ENCODE results near the gene ISOC2.
A peak's percentile ranks its signal among the peaks of the same experiment; 100 is the strongest.
"Not testable (repeated sequence)": the region's sequence is repeated elsewhere in the genome, so short reads cannot be mapped to it uniquely, and the experiment has no call there.

The ISOC2 gene, protein sequence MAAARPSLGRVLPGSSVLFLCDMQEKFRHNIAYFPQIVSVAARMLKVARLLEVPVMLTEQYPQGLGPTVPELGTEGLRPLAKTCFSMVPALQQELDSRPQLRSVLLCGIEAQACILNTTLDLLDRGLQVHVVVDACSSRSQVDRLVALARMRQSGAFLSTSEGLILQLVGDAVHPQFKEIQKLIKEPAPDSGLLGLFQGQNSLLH

DNA sequence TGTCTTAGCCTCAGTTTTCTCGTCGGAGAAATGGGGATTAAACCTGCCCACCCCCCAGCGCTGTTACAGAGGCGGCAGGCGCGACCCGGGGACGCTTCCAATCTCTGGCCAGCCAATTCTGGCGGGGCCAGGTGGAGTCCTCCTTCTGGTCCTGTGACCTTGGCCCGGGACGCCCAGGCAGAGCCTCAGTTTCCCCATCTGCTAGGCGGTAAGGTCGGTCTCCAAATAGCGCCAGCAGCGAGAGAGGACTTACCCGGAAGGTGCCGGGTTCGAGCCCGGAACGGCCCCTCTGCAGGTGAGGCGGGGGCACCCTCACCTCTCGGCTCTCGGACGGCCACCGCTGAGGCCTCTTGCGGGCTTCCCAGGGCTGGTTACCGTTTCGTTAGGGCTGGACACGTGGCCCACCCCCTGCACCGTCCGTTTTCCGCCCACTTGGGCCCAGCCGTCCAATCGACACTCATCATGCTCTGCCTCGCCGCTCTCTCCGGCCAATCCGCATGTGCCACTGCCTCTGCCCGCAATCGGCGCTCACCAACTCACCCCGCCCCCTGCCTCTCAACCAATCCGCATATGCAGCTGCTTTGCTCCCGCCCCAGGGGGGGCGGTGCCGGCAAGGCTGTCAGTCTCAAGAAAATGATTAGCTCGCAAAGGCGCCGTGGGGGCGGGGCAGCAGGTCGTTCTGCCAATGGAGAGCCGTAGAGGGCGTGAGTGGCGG is at the start of gene ISOC2:
TSS of gene ISOC2 (minus strand) at position 384 of the 715 bp plus-strand sequence. CDS start 5,156 bp downstream, outside the sequence.
- peak; percentile 100 for DNase-seq (ENCODE audit: extremely low read depth in 1 of 2, low read depth in 1 of 2)

DNA sequence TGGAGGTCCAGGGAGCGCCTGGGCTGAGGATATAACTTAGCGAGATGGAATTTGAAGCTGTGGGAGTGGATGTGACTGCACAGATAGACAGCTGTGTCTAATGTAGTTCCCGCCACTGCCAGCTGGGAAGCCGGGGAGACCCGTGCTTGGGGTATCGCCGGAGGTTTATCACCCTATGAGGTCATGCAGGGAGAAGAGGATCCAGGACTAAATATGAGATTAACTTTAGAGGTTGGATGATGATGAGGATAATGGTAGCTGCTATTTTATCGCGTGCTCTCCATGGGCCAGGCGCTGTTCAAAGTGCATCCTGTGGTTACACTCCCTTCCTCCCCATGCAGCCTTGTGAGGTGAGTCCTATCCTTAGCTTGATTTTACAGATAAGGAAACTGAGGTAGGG is 46.7 kb upstream of the ISOC2 start:
- DNase-seq (ENCODE audit: extremely low read depth in 1 of 2, low read depth in 1 of 2), result no peak

DNA sequence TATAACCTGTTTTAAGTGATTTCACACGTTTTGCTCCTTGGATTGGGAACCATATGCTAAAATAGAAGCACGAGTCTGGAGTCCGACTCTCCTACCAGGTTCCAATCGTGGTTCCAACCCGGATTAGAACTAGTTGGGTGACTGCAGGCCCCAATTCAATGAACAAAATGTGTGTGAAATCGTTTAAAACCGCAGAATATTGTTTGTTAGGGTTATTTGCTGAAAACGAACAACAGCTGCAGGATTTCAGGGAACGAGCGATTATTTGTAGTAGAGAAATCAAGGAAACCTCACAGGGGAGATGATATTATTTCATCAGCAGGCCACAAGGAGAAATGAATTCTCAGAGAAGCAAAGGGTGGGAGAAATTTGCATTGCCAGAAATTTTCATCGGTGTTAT is 43.5 kb upstream of the ISOC2 start:
- no peak for DNase-seq (ENCODE audit: extremely low read depth in 1 of 2, low read depth in 1 of 2)

DNA sequence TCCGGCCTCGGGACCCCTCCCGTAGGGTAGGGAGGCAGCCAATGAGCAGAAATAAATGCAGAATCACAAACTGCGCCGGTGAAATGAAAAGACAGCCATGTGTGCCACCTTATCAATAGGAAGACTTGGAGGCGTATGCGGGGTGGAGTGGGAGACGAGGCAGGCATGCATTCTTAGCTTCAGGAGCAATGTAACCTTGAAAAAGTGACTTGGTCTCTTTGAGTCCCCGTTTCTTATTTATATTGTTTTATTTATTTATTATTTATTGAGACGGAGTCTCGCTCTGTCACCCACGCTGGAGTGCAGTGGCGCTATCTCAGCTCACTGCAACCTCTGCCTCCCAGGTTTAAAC is 42.8 kb upstream of the ISOC2 start:
- DNase-seq (ENCODE audit: extremely low read depth in 1 of 2, low read depth in 1 of 2), result no peak

DNA sequence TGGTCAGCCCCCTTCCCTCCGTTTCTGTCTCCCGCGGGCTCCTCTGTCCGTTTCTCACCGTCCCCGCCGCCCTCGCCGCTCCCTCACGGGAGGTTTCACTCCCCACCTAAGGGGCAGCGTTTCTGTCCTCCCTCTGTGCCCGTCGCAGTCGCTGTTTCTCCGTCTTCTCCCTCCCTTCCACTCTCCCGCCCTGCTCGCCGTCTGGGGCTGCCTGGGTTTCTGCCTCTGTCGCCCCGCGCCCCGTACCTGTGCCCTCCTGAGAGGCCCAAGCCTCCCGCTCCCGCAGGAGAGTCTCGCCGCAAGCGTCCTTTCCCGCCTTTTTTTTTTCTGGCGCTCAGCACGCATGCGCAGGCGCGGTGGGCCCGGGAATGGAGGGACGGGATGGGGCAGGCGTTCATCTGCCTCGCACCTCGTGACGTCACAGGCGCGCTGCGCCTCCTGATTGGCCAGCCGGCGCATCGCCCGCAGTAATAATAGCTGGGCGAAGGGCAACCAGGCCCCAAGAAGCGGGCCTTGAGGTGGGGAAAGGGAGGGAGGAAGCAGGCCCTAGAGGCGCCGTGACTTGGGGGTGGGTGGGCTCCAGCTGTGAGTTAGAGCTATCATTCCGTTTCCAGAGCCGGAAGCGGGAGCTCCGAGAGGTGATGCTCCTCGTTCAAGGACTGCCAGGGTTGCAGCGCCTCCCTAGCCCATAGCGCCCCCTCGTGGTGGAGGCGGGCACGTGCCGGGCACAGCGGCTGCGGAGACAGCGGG is 42.2 kb upstream of the ISOC2 start:
- peak; percentile 82 to 91 for DNase-seq (ENCODE audit: extremely low read depth in 1 of 2, low read depth in 1 of 2)

DNA sequence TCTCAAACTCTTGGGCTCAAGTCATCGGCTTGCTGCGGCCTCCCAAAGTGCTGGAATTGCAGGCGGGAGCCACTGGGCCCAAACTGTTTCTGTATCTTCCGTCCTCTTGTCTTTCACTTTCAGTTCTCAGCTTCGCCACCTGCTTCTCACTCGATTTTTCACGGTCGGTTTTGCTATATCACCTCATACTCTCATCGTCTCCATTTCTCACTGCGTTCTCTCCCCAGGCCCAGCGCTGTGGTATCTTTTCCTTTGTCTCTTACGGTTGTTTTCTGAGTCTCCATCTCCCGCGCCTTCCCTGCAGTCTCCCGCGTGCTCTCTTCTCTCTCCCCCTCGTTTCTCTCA is 41.7 kb upstream of the ISOC2 start:
- no peak for DNase-seq (ENCODE audit: extremely low read depth in 1 of 2, low read depth in 1 of 2)

DNA sequence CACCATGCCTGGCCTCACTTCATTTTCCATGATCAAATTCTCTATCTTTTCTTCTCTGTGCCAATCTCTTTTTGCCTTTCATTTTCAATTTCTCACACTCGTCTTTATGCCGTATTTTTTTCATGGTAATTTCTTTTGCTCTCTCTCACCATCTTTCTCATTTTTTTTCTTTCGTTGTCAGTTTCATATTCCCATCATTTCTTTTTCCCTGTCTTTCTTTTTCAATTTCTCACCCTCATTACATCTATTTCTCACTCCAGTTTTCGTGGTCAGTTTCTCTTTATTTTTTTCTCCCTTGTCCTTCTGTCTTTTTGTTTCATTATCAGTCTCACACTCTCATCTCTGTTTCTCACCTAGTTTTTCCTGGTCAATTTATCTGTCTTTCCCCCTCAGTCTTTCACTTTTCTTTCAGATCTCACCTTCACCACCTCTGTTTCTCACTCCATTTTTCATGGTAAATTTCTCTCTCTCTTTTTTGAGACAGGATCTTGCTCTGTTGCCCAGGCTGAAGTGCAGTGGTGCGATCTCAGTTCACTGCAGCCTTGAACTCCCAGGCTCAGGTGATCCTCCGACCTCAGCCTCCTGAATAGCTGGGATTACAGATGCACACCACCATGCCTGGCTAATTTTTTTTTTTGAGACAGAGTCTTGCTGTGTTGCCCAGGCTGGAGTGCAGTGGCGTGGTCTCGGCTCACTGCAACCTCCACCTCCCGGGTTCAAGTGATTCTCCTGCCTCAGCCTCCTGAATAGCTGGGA is 40.9 kb upstream of the ISOC2 start:
- DNase-seq (ENCODE audit: extremely low read depth in 1 of 2, low read depth in 1 of 2), result no peak

DNA sequence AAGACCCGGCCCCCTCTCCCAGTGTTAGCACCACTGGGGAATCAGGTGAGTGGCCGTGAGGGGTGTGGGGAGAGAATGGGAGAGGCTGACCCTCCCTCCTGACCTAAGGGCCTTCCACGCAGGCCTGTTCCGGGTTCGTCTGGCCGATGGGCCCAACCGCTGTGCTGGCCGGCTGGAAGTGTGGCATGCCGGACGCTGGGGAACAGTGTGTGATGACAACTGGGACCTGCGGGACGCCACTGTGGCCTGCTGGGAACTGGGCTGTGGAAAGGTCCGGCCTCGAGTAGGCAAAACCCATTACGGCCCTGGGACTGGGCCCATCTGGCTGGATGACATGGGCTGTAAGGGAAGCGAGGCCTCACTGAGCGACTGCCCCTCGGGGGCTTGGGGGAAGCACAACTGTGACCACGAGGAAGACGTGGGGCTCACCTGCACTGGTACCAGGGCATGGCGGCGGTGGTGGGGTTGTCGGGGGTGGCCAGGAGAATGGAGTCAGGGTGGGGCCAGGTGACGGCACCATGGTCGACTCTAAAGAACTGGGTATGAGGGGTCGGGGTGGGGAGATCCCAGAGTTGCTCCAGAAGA is 39.0 kb upstream of the ISOC2 start:
- DNase-seq (ENCODE audit: extremely low read depth in 1 of 2, low read depth in 1 of 2), result no peak

DNA sequence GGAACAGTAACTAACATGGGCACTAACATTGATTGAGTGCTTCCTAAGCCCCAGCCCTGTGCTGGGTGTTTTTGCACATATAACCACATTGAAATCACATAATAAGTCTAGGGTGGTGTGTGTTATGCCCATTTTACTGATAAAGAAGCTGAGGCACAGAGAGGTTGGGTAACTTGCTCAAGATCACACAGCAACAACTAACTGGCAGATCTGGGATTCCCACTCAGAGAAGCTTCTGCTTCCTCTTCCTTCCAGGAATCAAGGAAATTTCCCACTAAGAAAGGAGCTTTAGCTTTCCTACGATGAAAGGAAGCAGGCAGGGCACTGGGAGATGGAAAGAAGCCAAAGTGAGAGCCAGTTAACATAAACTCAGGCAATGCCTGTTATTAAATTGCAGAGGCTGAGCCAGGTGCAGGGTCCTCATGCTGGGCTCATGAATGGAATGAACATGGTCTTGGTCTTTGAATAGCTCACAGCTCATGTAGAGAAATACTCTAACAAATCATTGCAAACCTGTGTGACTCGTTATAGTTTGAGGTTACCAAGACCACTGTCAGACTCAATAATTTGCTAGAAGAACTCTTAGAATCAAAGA is 36.9 kb upstream of the ISOC2 start:
- DNase-seq (ENCODE audit: extremely low read depth in 1 of 2, low read depth in 1 of 2), result no peak

DNA sequence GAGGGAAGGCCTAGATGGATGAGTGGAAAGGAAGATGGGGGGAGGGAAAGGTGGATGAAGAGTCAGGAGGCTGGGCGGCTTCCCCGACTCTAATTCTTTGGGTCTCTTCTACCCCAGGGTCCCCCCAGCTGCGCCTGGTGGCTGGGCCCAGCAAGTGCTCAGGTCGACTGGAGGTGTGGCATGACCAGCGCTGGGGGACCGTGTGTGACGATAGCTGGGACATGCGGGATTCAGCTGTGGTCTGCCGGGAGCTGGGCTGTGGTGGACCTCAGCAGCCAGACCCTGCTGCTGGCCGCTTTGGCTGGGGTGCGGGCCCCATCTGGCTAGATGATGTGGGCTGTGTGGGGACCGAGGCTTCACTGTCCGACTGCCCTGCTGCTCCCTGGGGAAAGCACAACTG is 36.3 kb upstream of the ISOC2 start:
- DNase-seq (ENCODE audit: extremely low read depth in 1 of 2, low read depth in 1 of 2), result no peak

DNA sequence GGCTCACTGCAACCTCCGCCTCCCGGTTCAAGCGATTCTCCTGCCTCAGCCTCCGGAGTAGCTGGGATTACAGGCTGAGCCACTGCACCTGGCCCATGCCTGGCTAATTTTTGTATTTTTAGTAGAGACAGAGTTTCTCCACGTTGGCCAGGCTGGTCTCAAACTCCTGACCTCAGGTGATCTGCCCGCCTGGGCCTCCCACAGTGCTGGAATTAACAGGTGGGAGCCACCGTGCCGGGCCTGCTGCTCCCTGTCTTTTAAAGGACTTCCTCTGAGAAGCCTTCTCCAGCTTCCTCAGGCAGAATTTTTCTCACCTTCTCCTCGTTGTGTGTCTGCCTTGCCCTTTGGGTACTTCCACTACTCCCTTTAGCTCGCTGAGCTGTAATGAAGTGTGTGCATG is 35.4 kb upstream of the ISOC2 start:
- not testable (repeated sequence) for DNase-seq (ENCODE audit: extremely low read depth in 1 of 2, low read depth in 1 of 2)

DNA sequence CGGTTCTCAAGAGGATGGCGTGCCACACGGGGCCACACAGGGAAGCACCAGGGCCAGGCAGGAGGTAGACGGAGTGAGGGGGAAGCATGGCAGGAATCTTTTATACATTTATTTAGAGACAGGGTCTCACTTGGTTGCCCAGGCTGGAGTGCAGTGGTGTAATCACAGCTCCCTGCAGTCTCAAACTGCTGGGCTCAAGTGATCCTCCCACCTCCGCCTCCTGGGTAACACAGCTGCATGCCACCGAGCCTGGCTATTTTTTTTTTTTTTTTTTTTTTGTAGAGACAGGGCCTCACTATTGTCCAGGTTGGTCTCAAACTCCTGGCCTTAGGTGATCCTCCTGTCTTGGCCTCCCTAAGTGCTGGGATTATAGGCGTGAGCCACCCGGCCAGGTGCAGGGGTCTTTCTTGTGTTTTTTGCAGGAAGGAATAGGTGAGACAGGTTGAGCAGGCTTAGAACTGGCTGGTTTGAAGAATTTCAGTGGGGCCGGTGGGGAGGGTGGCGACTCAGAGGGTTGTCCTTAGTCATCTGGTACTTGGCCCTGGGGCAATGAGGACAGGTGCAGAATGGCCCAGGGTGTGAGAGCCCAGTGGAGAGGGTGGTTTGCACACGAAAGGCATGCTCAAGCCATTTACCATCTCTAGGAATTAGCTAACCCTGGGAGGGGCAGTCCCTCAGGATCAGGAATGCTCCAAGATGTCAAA is 34.4 kb upstream of the ISOC2 start:
- DNase-seq (ENCODE audit: extremely low read depth in 1 of 2, low read depth in 1 of 2), result no peak

DNA sequence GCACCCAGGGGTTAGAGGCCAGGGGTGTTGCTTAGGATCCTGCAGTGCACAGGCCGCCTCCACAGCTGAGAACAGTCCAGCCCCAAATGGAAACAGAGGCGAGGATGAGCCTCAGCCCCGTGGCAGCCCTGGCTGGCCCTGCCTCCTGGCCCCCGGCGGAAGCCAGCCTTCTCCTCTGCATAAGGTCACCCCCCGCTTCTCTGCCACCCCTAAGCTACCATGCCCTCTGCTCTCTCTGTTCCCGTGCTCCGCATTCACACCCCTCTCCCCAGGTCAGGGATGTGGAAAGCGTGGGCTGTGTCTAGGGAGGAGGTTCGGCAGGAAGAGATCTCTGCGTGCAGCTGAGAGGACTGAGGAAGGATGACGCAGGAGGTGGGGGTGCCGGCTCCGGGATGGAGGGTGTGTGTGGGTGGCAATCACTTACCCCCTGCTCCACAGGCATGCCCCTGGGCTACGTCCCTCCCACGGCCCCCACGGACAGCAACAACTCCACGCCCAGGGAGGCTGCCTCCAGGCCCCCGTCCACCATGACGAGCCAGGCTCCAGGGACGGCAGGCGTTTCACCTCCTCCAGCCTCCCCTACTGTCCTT is 32.8 kb upstream of the ISOC2 start:
- no peak for DNase-seq (ENCODE audit: extremely low read depth in 1 of 2, low read depth in 1 of 2)

DNA sequence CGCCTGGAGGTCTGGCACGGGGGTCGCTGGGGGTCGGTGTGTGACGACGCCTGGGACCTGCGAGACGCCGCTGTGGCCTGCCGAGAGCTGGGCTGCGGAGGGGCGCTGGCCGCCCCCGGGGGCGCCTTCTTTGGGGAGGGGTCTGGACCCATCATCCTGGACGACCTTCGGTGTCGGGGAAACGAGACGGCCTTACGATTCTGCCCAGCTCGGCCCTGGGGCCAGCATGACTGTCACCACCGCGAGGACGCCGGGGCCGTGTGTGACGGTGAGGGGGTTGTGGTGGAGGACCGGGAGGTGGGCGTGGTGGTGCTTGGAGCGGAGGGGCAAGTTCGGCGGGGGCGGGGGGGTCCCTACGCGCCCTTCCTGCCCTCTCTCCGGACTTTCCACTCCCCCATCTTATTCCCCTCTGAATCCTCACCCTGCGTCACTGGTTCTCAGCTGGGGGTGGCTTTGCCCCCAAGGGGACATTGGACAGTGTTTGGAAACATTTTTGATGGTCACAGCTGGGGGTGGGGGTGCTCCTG is 32.3 kb upstream of the ISOC2 start:
- no peak for DNase-seq (ENCODE audit: extremely low read depth in 1 of 2, low read depth in 1 of 2)

DNA sequence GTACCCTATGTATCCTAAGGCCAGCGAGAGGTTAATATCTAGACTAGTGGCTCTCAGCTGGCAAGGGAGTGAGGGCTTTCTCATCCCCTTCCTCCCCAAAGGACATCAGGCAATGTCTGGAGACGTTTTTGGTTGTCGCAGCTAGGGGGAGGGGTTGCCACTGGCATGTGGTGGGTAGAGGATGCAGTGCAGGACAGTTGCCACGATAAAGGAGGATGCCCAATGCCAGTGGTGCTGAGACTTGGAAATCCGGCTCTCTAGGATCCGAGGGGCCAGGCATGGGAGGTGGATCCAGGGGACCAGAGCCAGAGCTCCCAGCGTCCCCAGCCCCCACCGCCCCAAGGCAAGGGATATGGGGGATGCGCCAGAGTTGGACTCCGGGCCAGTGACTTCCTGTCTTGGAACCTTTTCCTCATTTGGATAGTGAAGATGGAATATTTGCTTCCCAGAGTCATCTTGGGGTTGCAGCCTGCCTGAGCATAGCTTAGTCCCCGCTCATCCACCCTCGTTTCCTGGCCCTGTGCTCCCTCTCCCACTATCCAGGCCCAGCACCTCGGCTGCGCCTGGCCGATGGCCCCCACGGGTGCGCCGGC is 31.7 kb upstream of the ISOC2 start:
- no peak for DNase-seq (ENCODE audit: extremely low read depth in 1 of 2, low read depth in 1 of 2)

DNA sequence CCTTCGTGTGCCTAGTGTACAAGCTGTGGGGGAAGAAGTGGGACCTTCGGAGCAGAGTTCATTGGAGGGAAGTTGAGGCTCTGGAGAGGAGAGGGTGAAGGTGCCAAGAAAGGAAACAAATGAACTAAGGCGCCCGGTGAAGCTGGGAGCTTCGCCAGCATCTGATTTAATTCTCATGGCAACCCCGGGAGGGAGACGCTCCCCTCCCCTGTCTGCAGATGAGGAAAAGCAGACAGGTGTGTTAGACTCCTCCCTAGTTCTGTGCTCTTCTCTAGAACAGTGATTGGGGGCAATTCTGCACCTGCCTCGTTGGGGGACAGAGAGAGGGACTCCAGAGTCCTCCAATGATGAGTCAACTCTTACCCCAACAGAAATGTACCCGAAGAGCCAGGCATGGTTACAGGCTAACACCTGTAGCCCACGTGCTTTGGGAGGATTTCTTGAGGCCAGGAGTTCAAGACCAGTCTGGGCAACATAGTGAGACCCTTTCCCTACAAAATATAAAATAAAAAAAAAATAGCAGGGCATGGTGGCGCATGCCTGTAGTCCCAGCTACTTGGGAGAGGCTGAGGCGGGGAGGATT is 31.0 kb upstream of the ISOC2 start:
- DNase-seq (ENCODE audit: extremely low read depth in 1 of 2, low read depth in 1 of 2), result no peak

DNA sequence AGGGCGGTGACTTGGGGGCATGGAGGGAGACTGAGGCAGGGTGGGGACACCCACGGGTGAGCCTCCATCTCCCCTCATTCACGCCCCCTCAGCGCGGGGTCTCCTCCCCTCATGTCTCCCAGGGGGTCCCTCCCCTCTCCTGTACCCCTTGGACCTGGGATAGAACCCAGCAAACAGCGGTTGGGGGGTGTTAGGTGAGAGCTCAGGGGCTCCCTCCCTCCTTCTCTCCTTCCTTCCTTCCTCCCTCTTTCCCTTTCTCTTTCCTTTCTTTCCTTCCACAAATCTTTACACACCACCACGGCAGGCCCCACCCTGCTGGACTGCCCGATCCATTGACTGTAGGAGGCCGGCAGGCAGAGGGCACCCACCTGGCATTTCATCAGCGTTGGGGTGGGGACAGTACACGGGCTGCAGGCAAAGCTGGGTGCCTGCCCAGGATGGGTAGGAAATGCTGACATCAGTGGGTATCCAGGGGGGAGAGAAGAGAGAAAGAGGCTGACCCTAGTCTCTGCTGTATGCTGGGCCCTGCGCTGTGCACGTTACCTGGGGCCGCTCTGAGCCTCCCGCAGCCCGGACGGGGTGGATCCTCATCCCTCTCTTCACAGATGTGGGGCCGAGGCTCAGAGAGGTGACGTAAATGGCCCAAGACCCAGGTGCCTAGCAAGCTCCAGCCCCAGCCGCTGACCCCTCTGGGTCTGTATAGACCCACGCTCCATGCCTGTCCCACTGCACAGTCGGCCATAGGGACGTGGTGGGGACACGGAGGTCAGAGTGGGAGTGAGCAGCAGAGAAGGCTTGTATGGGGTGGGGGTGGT is 30.3 kb upstream of the ISOC2 start:
- DNase-seq (ENCODE audit: extremely low read depth in 1 of 2, low read depth in 1 of 2), result no peak

All from activated CD8-positive, alpha-beta memory T cell treated with anti-CD3 and anti-CD28 coated beads for 1 hour (primary cell).